Liver (tissue), 9 donors: ENCODE measurements around the gene RSPO4. TPM values are rescaled to one million over a fixed set of nuclear protein-coding genes. Genes with fewer than 3 reads are reported as not detected.

Experiments used
- DNase-seq: peaks from one replicate; pipeline ENCODE4 v3.0.0-alpha.2; 2017; ENCODE audit warnings: low spot score
- H3K27ac ChIP-seq, 2 donors: one replicate each; pipeline ENCODE4 v1.7.0; 2013; ENCODE audit warnings: inconsistent platforms in 2 of 2, low read length in 2 of 2, control low read depth in 1 of 2, low read depth in 1 of 2, mild to moderate bottlenecking in 1 of 2
- H3K27me3 ChIP-seq, 4 donors: one replicate each; pipeline versions ENCODE4 v1.6.1 to v1.7.0; 2013; ENCODE audit warnings: low read length in 3 of 4, inconsistent platforms in 1 of 4, mild to moderate bottlenecking in 1 of 4, moderate library complexity in 1 of 4; ENCODE audit not compliant: control insufficient read depth in 4 of 4, insufficient read depth in 4 of 4
- H3K36me3 ChIP-seq, 4 donors: one replicate each; pipeline versions ENCODE4 v1.6.1 to v1.7.0; 2013; ENCODE audit warnings: low read length in 3 of 4, mild to moderate bottlenecking in 3 of 4, low read depth in 1 of 4, moderate library complexity in 1 of 4; ENCODE audit not compliant: control insufficient read depth in 4 of 4, insufficient read depth in 3 of 4
- H3K4me1 ChIP-seq, 4 donors: one replicate each; pipeline versions ENCODE4 v1.6.1 to v1.7.0; 2013; ENCODE audit warnings: low read length in 3 of 4, mild to moderate bottlenecking in 3 of 4, moderate library complexity in 1 of 4; ENCODE audit not compliant: control insufficient read depth in 4 of 4, insufficient read depth in 4 of 4
- H3K4me3 ChIP-seq, 3 donors: one replicate each; pipeline versions ENCODE4 v1.6.1 to v1.7.0; 2013; ENCODE audit warnings: low read length in 3 of 3, control low read depth in 1 of 3, low read depth in 1 of 3, mild to moderate bottlenecking in 1 of 3
- H3K9ac ChIP-seq, 2 donors: one replicate each; pipeline ENCODE4 v1.7.0; 2013; ENCODE audit warnings: low read length in 2 of 2, mild to moderate bottlenecking in 2 of 2, moderate library complexity in 2 of 2, control low read depth in 1 of 2, low read depth in 1 of 2
- H3K9me3 ChIP-seq, 4 donors: one replicate each; pipeline versions ENCODE4 v1.6.1 to v1.7.0; 2013; ENCODE audit warnings: low read length in 3 of 4; ENCODE audit not compliant: control insufficient read depth in 4 of 4
- EGR1 ChIP-seq, 2 donors: IDR thresholded peaks; 2 replicates each; pipeline ENCODE4 v1.6.1; 2016 to 2018; ENCODE audit warnings: antibody characterized with exemption in 2 of 2, low read depth in 2 of 2
- FOXA1 ChIP-seq: IDR thresholded peaks from 2 replicates; pipeline ENCODE4 v1.6.1; 2016; ENCODE audit warnings: antibody characterized with exemption
- FOXA2 ChIP-seq: IDR thresholded peaks from 2 replicates; pipeline ENCODE4 v1.6.1; 2016; ENCODE audit warnings: antibody characterized with exemption
- GABPA ChIP-seq, 2 donors: IDR thresholded peaks in 1 of 2; conservative IDR thresholded peaks in 1 of 2; 2 replicates each; pipeline ENCODE4 v1.6.1; 2016; ENCODE audit warnings: antibody characterized with exemption in 2 of 2, mild to moderate bottlenecking in 1 of 2, moderate library complexity in 1 of 2
- HNF4G ChIP-seq: IDR thresholded peaks from 2 replicates; pipeline ENCODE4 v1.6.1; 2016; ENCODE audit warnings: antibody characterized with exemption
- JUND ChIP-seq, 2 donors: IDR thresholded peaks; 2 replicates each; pipeline ENCODE4 v1.6.1; 2016; ENCODE audit warnings: antibody characterized with exemption in 2 of 2
- RAD21 ChIP-seq, 2 donors: IDR thresholded peaks; 2 replicates each; pipeline ENCODE4 v1.6.1; 2016; ENCODE audit warnings: antibody characterized with exemption in 2 of 2, mild to moderate bottlenecking in 2 of 2
- RXRA ChIP-seq, 2 donors: IDR thresholded peaks; 2 replicates each; pipeline ENCODE4 v1.6.1; 2017 to 2018; ENCODE audit warnings: antibody characterized with exemption in 2 of 2, mild to moderate bottlenecking in 1 of 2
- SP1 ChIP-seq: IDR thresholded peaks from 2 replicates; pipeline ENCODE4 v1.6.1; 2018; ENCODE audit warnings: antibody characterized with exemption, mild to moderate bottlenecking
- YY1 ChIP-seq: IDR thresholded peaks from 2 replicates; pipeline ENCODE4 v1.6.1; 2016; ENCODE audit warnings: antibody characterized with exemption, mild to moderate bottlenecking
- WGBS: extraction: QIAGEN DNeasy Blood & Tissue Kit; methylation state at CpG from one replicate; pipeline ENCODE4 v1.1.7; 2013; 5-methylcytosine and 5-hydroxymethylcytosine counted together
- polyA plus RNA-seq, 2 donors: library from polyadenylated mRNA; stranded (reverse) in 1 of 2; unstranded in 1 of 2; fragments of 200-250 nt in 1 of 2; fragments of >200 nt in 1 of 2; fragmentation: Nextera tagmentation in 1 of 2; extraction: Ambion mirVana in 1 of 2; gene quantifications; one replicate each; pipeline versions ENCODE4 v1.2.1 to v1.2.3, GENCODE V29; 2013 to 2015
- total RNA-seq, 2 donors: library from RNA; depleted of rRNA; stranded (reverse); fragments of >200 nt; gene quantifications; one replicate each; pipeline ENCODE4 v1.2.3, GENCODE V29; 2014
- TF ChIP-seq, protein P1 (sequence below): IDR thresholded peaks from 2 replicates; pipeline ENCODE4 v1.6.1; 2016; ENCODE audit warnings: antibody characterized with exemption
- TF ChIP-seq, protein P2 (sequence below): IDR thresholded peaks from 2 replicates; pipeline ENCODE4 v1.6.1; 2016; ENCODE audit warnings: antibody characterized with exemption, mild to moderate bottlenecking
- TF ChIP-seq, protein P3 (sequence below): fragments of 150-350 bp; IDR thresholded peaks from 2 replicates; pipeline ENCODE4 v1.5.1; 2017; ENCODE audit warnings: improper control_type of control experiment, low read depth, low read length; ENCODE audit not compliant: missing input control
- TF ChIP-seq, protein P4 (sequence below): IDR thresholded peaks from 2 replicates; pipeline ENCODE4 v1.6.1; 2016; ENCODE audit warnings: antibody characterized with exemption
- donor health status: healthy.
- donor health status: healthy.
- donor health status: healthy.
- donor health status: healthy.
- donor health status: healthy.

The RSPO4 gene
- total and polyA plus RNA-seq, 4 donors = not detected

GRCh38 chr20:962683-963082 lies 39.4 kb downstream of the RSPO4 start:
- 83% methylated on average over 8 of the region's 8 CpGs for WGBS
- Histone ChIP-seq H3K4me3 (no peak overlapping the region), H3K4me1 (no peaks in the 10 kb centered on the region), H3K27ac (no peak overlapping the region), H3K9ac (no peak overlapping the region), H3K9me3 (no peaks in the 10 kb centered on the region), H3K36me3 (no peaks in the 10 kb centered on the region), H3K27me3 (no peaks in the 10 kb centered on the region)
- DNase-seq = no peak
- no peak for TF ChIP-seq FOXA1
- TF ChIP-seq HNF4G = no peak
- TF ChIP-seq RXRA (IDR thresholded peaks at IDR 0.05) = no peak
- TF ChIP-seq GABPA (IDR thresholded peaks at IDR 0.05 in 1 of 2, conservative IDR thresholded peaks at IDR 0.05 in 1 of 2) = no peak
- TF ChIP-seq RAD21 (IDR thresholded peaks at IDR 0.05) = no peak
- no peak for TF ChIP-seq JUND (IDR thresholded peaks at IDR 0.05)
- TF ChIP-seq FOXA2 = no peak
- TF ChIP-seq, protein P1, sequence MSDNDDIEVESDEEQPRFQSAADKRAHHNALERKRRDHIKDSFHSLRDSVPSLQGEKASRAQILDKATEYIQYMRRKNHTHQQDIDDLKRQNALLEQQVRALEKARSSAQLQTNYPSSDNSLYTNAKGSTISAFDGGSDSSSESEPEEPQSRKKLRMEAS = no peak

- Histone ChIP-seq H3K36me3 (no peaks in the 10 kb centered on the region), H3K9ac (no peak overlapping the region), H3K27ac (no peak overlapping the region), H3K4me1 (no peaks in the 10 kb centered on the region), H3K4me3 (no peak overlapping the region), H3K27me3 (no peaks in the 10 kb centered on the region), H3K9me3 (no peaks in the 10 kb centered on the region)
- no peak for DNase-seq
- 69% methylated on average over 3 of the region's 3 CpGs for WGBS
- TF ChIP-seq FOXA2 (no peak), EGR1 (IDR thresholded peaks at IDR 0.05; ENCODE audit: low read depth in 2 of 2) (no peak), GABPA (IDR thresholded peaks at IDR 0.05 in 1 of 2, conservative IDR thresholded peaks at IDR 0.05 in 1 of 2) (no peak), SP1 (no peak), RAD21 (IDR thresholded peaks at IDR 0.05) (no peak), YY1 (no peak), RXRA (IDR thresholded peaks at IDR 0.05) (no peak), HNF4G (no peak)
- TF ChIP-seq, protein P2, sequence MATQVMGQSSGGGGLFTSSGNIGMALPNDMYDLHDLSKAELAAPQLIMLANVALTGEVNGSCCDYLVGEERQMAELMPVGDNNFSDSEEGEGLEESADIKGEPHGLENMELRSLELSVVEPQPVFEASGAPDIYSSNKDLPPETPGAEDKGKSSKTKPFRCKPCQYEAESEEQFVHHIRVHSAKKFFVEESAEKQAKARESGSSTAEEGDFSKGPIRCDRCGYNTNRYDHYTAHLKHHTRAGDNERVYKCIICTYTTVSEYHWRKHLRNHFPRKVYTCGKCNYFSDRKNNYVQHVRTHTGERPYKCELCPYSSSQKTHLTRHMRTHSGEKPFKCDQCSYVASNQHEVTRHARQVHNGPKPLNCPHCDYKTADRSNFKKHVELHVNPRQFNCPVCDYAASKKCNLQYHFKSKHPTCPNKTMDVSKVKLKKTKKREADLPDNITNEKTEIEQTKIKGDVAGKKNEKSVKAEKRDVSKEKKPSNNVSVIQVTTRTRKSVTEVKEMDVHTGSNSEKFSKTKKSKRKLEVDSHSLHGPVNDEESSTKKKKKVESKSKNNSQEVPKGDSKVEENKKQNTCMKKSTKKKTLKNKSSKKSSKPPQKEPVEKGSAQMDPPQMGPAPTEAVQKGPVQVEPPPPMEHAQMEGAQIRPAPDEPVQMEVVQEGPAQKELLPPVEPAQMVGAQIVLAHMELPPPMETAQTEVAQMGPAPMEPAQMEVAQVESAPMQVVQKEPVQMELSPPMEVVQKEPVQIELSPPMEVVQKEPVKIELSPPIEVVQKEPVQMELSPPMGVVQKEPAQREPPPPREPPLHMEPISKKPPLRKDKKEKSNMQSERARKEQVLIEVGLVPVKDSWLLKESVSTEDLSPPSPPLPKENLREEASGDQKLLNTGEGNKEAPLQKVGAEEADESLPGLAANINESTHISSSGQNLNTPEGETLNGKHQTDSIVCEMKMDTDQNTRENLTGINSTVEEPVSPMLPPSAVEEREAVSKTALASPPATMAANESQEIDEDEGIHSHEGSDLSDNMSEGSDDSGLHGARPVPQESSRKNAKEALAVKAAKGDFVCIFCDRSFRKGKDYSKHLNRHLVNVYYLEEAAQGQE = no peak
- TF ChIP-seq, protein P1 = no peak
- TF ChIP-seq, protein P3, sequence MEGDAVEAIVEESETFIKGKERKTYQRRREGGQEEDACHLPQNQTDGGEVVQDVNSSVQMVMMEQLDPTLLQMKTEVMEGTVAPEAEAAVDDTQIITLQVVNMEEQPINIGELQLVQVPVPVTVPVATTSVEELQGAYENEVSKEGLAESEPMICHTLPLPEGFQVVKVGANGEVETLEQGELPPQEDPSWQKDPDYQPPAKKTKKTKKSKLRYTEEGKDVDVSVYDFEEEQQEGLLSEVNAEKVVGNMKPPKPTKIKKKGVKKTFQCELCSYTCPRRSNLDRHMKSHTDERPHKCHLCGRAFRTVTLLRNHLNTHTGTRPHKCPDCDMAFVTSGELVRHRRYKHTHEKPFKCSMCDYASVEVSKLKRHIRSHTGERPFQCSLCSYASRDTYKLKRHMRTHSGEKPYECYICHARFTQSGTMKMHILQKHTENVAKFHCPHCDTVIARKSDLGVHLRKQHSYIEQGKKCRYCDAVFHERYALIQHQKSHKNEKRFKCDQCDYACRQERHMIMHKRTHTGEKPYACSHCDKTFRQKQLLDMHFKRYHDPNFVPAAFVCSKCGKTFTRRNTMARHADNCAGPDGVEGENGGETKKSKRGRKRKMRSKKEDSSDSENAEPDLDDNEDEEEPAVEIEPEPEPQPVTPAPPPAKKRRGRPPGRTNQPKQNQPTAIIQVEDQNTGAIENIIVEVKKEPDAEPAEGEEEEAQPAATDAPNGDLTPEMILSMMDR = no peak
- TF ChIP-seq, protein P4, sequence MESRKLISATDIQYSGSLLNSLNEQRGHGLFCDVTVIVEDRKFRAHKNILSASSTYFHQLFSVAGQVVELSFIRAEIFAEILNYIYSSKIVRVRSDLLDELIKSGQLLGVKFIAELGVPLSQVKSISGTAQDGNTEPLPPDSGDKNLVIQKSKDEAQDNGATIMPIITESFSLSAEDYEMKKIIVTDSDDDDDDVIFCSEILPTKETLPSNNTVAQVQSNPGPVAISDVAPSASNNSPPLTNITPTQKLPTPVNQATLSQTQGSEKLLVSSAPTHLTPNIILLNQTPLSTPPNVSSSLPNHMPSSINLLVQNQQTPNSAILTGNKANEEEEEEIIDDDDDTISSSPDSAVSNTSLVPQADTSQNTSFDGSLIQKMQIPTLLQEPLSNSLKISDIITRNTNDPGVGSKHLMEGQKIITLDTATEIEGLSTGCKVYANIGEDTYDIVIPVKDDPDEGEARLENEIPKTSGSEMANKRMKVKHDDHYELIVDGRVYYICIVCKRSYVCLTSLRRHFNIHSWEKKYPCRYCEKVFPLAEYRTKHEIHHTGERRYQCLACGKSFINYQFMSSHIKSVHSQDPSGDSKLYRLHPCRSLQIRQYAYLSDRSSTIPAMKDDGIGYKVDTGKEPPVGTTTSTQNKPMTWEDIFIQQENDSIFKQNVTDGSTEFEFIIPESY = no peak
These were observed 39.9 kb downstream of the RSPO4 start for GRCh38 chr20:962223-962622.
